Glutamatergic neuron (in vitro differentiated cells): Measurements from ENCODE around the gene MICAL3. TPM values are rescaled to one million over a fixed set of nuclear protein-coding genes. Genes with fewer than 3 reads are reported as not detected.

Source experiments
- DNase-seq: peaks from one replicate; pipeline ENCODE4 v3.0.0; 2022
- H3K27ac Mint-ChIP-seq: one replicate; pipeline ENCODE4 v1.8.0; 2020; ENCODE audit warnings: mild to moderate bottlenecking, mixed read lengths, inconsistent platforms; ENCODE audit not compliant: unreplicated experiment
- H3K27me3 Mint-ChIP-seq: one replicate; pipeline ENCODE4 v1.8.0; 2020; ENCODE audit warnings: mild to moderate bottlenecking, moderate library complexity, mixed read lengths, inconsistent platforms; ENCODE audit not compliant: unreplicated experiment
- H3K36me3 Mint-ChIP-seq: one replicate; pipeline ENCODE4 v1.8.0; 2020; ENCODE audit warnings: mild to moderate bottlenecking, mixed read lengths, inconsistent platforms; ENCODE audit not compliant: unreplicated experiment
- H3K4me1 Mint-ChIP-seq: one replicate; pipeline ENCODE4 v1.8.0; 2020; ENCODE audit warnings: mild to moderate bottlenecking, low read depth, mixed read lengths, inconsistent platforms; ENCODE audit not compliant: unreplicated experiment
- H3K4me3 Mint-ChIP-seq: one replicate; pipeline ENCODE4 v1.8.0; 2020; ENCODE audit warnings: mild to moderate bottlenecking, mixed read lengths, inconsistent platforms; ENCODE audit not compliant: unreplicated experiment
- H3K9me3 Mint-ChIP-seq: one replicate; pipeline ENCODE4 v1.8.0; 2020; ENCODE audit warnings: mild to moderate bottlenecking, moderate library complexity, mixed read lengths, inconsistent platforms; ENCODE audit not compliant: unreplicated experiment
- CTCF ChIP-seq: fragments of 200-600 bp; sonication (generic); IDR thresholded peaks from one replicate; pipeline ENCODE4 v1.5.0; 2021; ENCODE audit not compliant: partially characterized antibody, unreplicated experiment
- total RNA-seq: library from RNA; stranded (reverse); fragmentation: NEBNext Ultra II Directional; extraction: Animal tissue kit (Norgen Biotek cat#: 25700); gene quantifications from one replicate; pipeline ENCODE4 v1.2.1, GENCODE V29; 2021; ENCODE audit not compliant: unreplicated experiment

MICAL3 gene
- total RNA-seq, 1 donor from 2014 or later: 132 TPM

- H3K27me3 Mint-ChIP-seq: peaks cover 10% of the 10 kb centered on the region
- peaks cover 11% of the 10 kb centered on the region for H3K4me1 Mint-ChIP-seq
- H3K27ac Mint-ChIP-seq: peak within 1 kb of the TSS; percentile 66
- H3K9me3 Mint-ChIP-seq: peaks cover 8% of the 10 kb centered on the region
- no peak for TF ChIP-seq CTCF
- no peaks in the 10 kb centered on the region for H3K36me3 Mint-ChIP-seq
- no peak for DNase-seq
- peak within 1 kb of the TSS; percentile 79 for H3K4me3 Mint-ChIP-seq
These were observed 250.0 kb downstream of the MICAL3 start, which contains the start of gene BID for GRCh38 chr22:17774206-17774925. TSS of gene BID (minus strand) at chr22:17774469. CDS start at chr22:17750116, 24,353 bp downstream.

GRCh38 chr22:17773606-17774205 lies 250.7 kb downstream of the MICAL3 start:
- DNase-seq: peak; percentile 77
- TF ChIP-seq CTCF: no peak
- Mint-ChIP-seq H3K4me3 (peak overlapping the region; percentile 79), H3K9me3 (peaks cover 8% of the 10 kb centered on the region), H3K4me1 (peaks cover 11% of the 10 kb centered on the region), H3K27ac (peak overlapping the region; percentile 66), H3K27me3 (peaks cover 10% of the 10 kb centered on the region), H3K36me3 (no peaks in the 10 kb centered on the region)

- DNase-seq: peak; percentile 17
- peaks cover 11% of the 10 kb centered on the region for H3K4me1 Mint-ChIP-seq
- peaks cover 10% of the 10 kb centered on the region for H3K27me3 Mint-ChIP-seq
- peak overlapping the region; percentile 79 for H3K4me3 Mint-ChIP-seq
- H3K9me3 Mint-ChIP-seq: peaks cover 8% of the 10 kb centered on the region
- no peaks in the 10 kb centered on the region for H3K36me3 Mint-ChIP-seq
- peak overlapping the region; percentile 66 for H3K27ac Mint-ChIP-seq
- TF ChIP-seq CTCF: no peak
These were observed 251.3 kb downstream of the MICAL3 start for GRCh38 chr22:17772958-17773605.

- H3K36me3 Mint-ChIP-seq: no peaks in the 10 kb centered on the region
- H3K4me3 Mint-ChIP-seq: peak overlapping the region; percentile 79
- peaks cover 12% of the 10 kb centered on the region for H3K27me3 Mint-ChIP-seq
- no peak for DNase-seq
- no peak for TF ChIP-seq CTCF
- H3K27ac Mint-ChIP-seq: peak overlapping the region; percentile 43
- H3K4me1 Mint-ChIP-seq: peaks cover 11% of the 10 kb centered on the region
- peaks cover 8% of the 10 kb centered on the region for H3K9me3 Mint-ChIP-seq
These were observed 252.0 kb downstream of the MICAL3 start for GRCh38 chr22:17772249-17772957.
